Mesothelial cell of epicardium (in vitro differentiated cells): Measurements from ENCODE around the gene SLC46A1. TPM values are rescaled to one million over a fixed set of nuclear protein-coding genes. Genes with fewer than 3 reads are reported as not detected.

Experiments
- DNase-seq, 2 experiments: peaks; one replicate each; pipeline ENCODE4 v3.0.0; 2021; ENCODE audit warnings: low spot score in 2 of 2; ENCODE audit not compliant: unreplicated experiment in 2 of 2
- H3K27ac Mint-ChIP-seq: 2 replicates; pipeline ENCODE4 v1.8.0; 2021; ENCODE audit warnings: mixed read lengths
- H3K27me3 Mint-ChIP-seq: 2 replicates; pipeline ENCODE4 v1.8.0; 2021; ENCODE audit warnings: low read depth, mixed read lengths
- H3K36me3 Mint-ChIP-seq: 2 replicates; pipeline ENCODE4 v1.8.0; 2021; ENCODE audit warnings: mixed read lengths
- H3K4me1 Mint-ChIP-seq: 2 replicates; pipeline ENCODE4 v1.8.0; 2021; ENCODE audit warnings: mixed read lengths
- H3K4me3 Mint-ChIP-seq: 2 replicates; pipeline ENCODE4 v1.8.0; 2021; ENCODE audit warnings: mild to moderate bottlenecking, moderate library complexity, mixed read lengths
- H3K9me3 Mint-ChIP-seq: 2 replicates; pipeline ENCODE4 v1.8.0; 2021; ENCODE audit warnings: mixed read lengths
- CTCF ChIP-seq: fragments of 200-600 bp; sonication (generic); IDR thresholded peaks from one replicate; pipeline ENCODE4 v1.5.0; 2021; ENCODE audit warnings: antibody characterized with exemption; ENCODE audit not compliant: unreplicated experiment
- total RNA-seq: library from RNA; stranded (reverse); gene quantifications from 3 replicates; pipeline ENCODE4 v1.2.1, GENCODE V29; 2021

SLC46A1 gene
- total RNA-seq, 1 donor from 2014 or later = 13.3 TPM

GRCh38 chr17:28370035-28370743 lies 35.8 kb downstream of the SLC46A1 start, which contains the start of gene VTN:
TSS of gene VTN (minus strand) at chr17:28370307. CDS start at chr17:28370203, 104 bp downstream.
- H3K27ac Mint-ChIP-seq = peak within 1 kb of the TSS; percentile 77
- TF ChIP-seq CTCF = no peak
- peaks cover 13% of the 10 kb centered on the region for H3K4me1 Mint-ChIP-seq
- DNase-seq = no peak
- no peaks in the 10 kb centered on the region for H3K36me3 Mint-ChIP-seq
- peaks cover 27% of the 10 kb centered on the region for H3K27me3 Mint-ChIP-seq
- peak within 1 kb of the TSS; percentile 77 for H3K4me3 Mint-ChIP-seq
- H3K9me3 Mint-ChIP-seq = no peaks in the 10 kb centered on the region

- Mint-ChIP-seq H3K36me3 (no peaks in the 10 kb centered on the region), H3K27ac (peak overlapping the region; percentile 48), H3K9me3 (no peaks in the 10 kb centered on the region), H3K27me3 (peaks cover 24% of the 10 kb centered on the region), H3K4me3 (no peak overlapping the region), H3K4me1 (peaks cover 13% of the 10 kb centered on the region)
- no peak for TF ChIP-seq CTCF
- DNase-seq = no peak
Measured at GRCh38 chr17:28369684-28370034, 36.4 kb downstream of the SLC46A1 start.

- Mint-ChIP-seq H3K4me1 (peaks cover 13% of the 10 kb centered on the region), H3K27ac (no peak overlapping the region), H3K27me3 (peaks cover 21% of the 10 kb centered on the region), H3K9me3 (no peaks in the 10 kb centered on the region), H3K36me3 (no peaks in the 10 kb centered on the region), H3K4me3 (no peak overlapping the region)
- no peak for TF ChIP-seq CTCF
- no peak for DNase-seq
Measured at GRCh38 chr17:28368915-28369683, 36.9 kb downstream of the SLC46A1 start.

- DNase-seq = no peak
Measured at GRCh38 chr17:28368306-28368831, 37.6 kb downstream of the SLC46A1 start.

More at GRCh38 chr17:28368306-28368831, 37.6 kb downstream of the SLC46A1 start:
- Mint-ChIP-seq H3K4me3 (no peak overlapping the region), H3K36me3 (no peaks in the 10 kb centered on the region), H3K27ac (no peak overlapping the region), H3K9me3 (no peaks in the 10 kb centered on the region), H3K4me1 (peaks cover 9% of the 10 kb centered on the region), H3K27me3 (peaks cover 15% of the 10 kb centered on the region)
- no peak for TF ChIP-seq CTCF
